Thymus (tissue), 11 donors: ENCODE measurements around the gene FN3KRP. TPM values are rescaled to one million over a fixed set of nuclear protein-coding genes. Genes with fewer than 3 reads are reported as not detected.

ENCODE experiments used
- DNase-seq, 9 donors: peaks; one replicate each; pipeline ENCODE4 v3.0.0-alpha.2; 2013; ENCODE audit warnings: low spot score in 9 of 9, low read depth in 6 of 9, missing footprints in 1 of 9
- H3K27ac ChIP-seq, 2 donors: one replicate each; pipeline ENCODE4 v1.5.1; 2013; ENCODE audit warnings: control low read depth in 1 of 2, low read depth in 1 of 2, low read length in 1 of 2, mild to moderate bottlenecking in 1 of 2, moderate library complexity in 1 of 2
- H3K27me3 ChIP-seq, 2 donors: one replicate each; pipeline ENCODE4 v1.5.1; 2013; ENCODE audit warnings: low read length in 1 of 2; ENCODE audit not compliant: control insufficient read depth in 2 of 2, insufficient read depth in 1 of 2
- H3K36me3 ChIP-seq, 2 donors: one replicate each; pipeline ENCODE4 v1.5.1; 2013; ENCODE audit warnings: low read length in 1 of 2, mild to moderate bottlenecking in 1 of 2, moderate library complexity in 1 of 2; ENCODE audit not compliant: control insufficient read depth in 2 of 2, insufficient read depth in 2 of 2
- H3K4me1 ChIP-seq, 2 donors: one replicate each; pipeline ENCODE4 v1.5.1; 2013; ENCODE audit warnings: low read length in 2 of 2; ENCODE audit not compliant: control insufficient read depth in 2 of 2, insufficient read depth in 2 of 2
- H3K4me3 ChIP-seq, 2 donors: one replicate each; pipeline ENCODE4 v1.5.1; 2013; ENCODE audit warnings: low read length in 2 of 2, control low read depth in 1 of 2, mild to moderate bottlenecking in 1 of 2
- H3K9me3 ChIP-seq, 2 donors: one replicate each; pipeline ENCODE4 v1.5.1; 2013; ENCODE audit warnings: low read length in 1 of 2, mild to moderate bottlenecking in 1 of 2; ENCODE audit not compliant: control insufficient read depth in 2 of 2, insufficient read depth in 1 of 2
- WGBS: extraction: QIAGEN DNeasy Blood & Tissue Kit; methylation state at CpG from one replicate; pipeline ENCODE4 v1.1.7; 2013; 5-methylcytosine and 5-hydroxymethylcytosine counted together
- polyA plus RNA-seq: library from polyadenylated mRNA; stranded (reverse); fragments of 200-250 nt; gene quantifications from one replicate; pipeline ENCODE4 v1.2.3, GENCODE V29; 2013
- total RNA-seq: library from RNA; stranded (reverse); fragments of 120-200 nt; gene quantifications from one replicate; pipeline ENCODE4 v1.2.4, GENCODE V29; 2013
- donor health status: healthy.

The FN3KRP gene
- total and polyA plus RNA-seq, 2 donors, result 12.2 to 37.6 TPM

DNA sequence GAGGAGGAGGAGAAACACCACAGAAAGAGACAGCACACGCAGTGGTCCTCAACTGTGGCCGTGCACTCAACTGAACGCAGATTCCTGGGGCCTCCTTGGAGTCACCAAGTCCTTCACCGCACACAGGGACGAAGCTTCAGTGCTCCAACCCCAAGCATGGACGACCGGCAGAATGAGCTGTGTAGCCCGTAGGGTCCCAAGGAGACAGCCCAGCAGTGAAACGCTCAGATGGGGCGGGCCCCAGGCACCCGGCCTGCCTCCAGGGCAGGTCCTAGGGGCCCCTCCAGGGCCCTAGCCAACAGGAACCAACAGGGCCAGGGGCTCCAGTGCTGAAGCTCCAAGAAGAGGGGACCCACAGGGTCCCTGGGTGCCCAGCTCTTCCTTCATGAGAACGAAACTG lies 31.2 kb upstream of the FN3KRP start:
- no peak for DNase-seq
- Histone ChIP-seq H3K4me3 (no peak overlapping the region), H3K4me1 (no peaks in the 10 kb centered on the region), H3K27me3 (no peaks in the 10 kb centered on the region), H3K36me3 (no peaks in the 10 kb centered on the region), H3K9me3 (peaks cover 0 to 4% of the 10 kb centered on the region in 2 donors), H3K27ac (no peak overlapping the region)
- WGBS, result 97% methylated on average over 12 of the region's 12 CpGs

DNA sequence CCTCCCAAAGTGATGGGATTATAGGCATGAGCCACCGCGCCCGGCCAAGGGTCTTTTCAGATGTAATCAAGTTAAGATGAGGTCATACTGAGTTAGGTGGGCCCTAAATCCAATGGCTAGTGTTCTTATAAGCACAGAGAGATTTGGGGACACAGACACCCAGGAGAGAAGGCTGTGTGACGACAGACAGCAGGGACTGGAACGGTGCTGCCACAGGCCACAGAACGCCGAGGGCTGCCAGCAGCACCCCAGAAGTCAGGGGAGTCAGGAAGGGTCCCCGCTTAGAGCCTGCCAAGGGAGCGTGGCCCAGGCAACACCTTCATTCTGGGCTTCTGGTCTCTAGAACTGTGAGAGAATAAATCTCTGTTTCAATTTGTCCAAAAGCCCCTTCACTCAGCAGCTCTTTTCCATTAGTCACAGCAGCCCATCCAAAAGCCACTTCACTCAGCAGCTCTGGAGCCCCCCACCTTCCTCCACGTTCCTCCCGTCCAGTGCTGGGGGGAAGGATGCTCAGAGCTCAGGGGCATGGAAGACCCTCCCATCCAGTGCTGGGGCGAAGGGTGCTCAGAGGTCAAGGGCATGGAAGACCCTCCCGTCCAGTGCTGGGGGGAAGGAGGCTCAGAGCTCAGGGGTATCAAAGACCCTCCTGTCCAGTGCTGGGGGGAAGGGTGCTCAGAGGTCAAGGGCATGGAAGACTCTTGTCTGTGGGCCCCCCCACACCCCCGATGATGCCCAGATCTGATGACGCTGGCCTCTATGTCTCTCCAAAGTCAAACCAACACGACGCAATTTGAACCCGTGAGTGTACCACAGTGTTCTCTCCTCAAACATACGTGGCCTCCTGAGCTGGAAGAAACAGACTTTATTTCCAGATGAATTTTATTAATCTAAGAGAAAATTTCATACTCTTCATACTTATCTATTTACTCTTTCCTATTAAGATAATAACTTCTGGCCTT lies 29.9 kb upstream of the FN3KRP start:
- 97% methylated on average over 19 of the region's 19 CpGs for WGBS
- no peaks in the 10 kb centered on the region for H3K9me3 ChIP-seq
- no peak overlapping the region for H3K27ac ChIP-seq
- DNase-seq, result no peak
- H3K4me3 ChIP-seq, result no peak overlapping the region
- no peaks in the 10 kb centered on the region for H3K36me3 ChIP-seq
- no peaks in the 10 kb centered on the region for H3K27me3 ChIP-seq
- no peaks in the 10 kb centered on the region for H3K4me1 ChIP-seq

DNA sequence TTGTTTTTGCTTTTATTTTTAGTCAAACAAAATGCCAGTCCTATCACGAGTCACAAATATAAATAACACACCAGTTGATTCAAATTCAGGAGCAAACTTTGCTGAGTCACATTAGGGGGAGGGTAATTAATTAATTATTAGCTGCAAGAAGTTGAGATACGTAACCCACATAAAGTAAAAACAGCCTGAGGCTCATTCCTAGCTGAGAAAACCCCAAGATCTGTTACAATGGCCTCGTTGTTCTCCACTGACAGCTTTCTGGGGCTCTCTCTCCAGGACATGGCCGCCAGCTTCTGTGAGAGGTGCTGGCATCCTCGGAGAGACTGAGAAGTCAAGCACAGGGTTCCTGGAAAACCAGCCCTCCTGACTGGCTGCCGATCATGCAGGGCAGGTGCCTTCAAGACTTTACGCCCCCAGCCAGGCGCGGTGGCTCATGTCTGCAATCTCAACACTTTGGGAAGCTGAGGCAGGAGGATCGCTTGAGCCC lies 29.1 kb upstream of the FN3KRP start:
- H3K36me3 ChIP-seq, result no peaks in the 10 kb centered on the region
- H3K27me3 ChIP-seq, result no peaks in the 10 kb centered on the region
- WGBS, result 95% methylated on average over 10 of the region's 10 CpGs
- no peaks in the 10 kb centered on the region for H3K9me3 ChIP-seq
- H3K4me1 ChIP-seq, result no peaks in the 10 kb centered on the region
- no peak overlapping the region for H3K4me3 ChIP-seq
- H3K27ac ChIP-seq, result no peak overlapping the region
- DNase-seq, result no peak

DNA sequence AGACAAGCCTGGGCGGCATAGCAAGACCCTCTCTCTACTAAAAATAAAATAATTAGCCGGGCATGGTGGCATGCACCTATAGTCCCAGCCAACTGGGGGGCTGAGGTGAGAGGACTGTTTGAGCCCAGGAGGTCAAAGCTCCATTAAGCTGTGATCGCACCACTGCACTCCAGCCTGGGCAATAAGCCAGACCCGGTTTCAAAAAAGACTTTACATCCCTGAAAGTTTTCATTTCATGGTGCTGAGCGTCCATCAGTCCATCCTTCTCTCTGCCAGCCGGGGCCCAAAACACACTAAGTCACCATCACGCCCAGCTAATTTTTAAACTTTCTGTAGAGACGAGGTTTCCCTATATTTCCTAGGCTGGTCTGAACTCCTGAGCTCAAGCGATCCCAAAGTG lies 28.6 kb upstream of the FN3KRP start:
- WGBS, result 97% methylated on average over 9 of the region's 9 CpGs
- no peaks in the 10 kb centered on the region for H3K27me3 ChIP-seq
- no peak for DNase-seq
- no peak overlapping the region for H3K4me3 ChIP-seq
- no peaks in the 10 kb centered on the region for H3K36me3 ChIP-seq
- H3K4me1 ChIP-seq, result no peaks in the 10 kb centered on the region
- H3K27ac ChIP-seq, result no peak overlapping the region
- no peaks in the 10 kb centered on the region for H3K9me3 ChIP-seq

DNA sequence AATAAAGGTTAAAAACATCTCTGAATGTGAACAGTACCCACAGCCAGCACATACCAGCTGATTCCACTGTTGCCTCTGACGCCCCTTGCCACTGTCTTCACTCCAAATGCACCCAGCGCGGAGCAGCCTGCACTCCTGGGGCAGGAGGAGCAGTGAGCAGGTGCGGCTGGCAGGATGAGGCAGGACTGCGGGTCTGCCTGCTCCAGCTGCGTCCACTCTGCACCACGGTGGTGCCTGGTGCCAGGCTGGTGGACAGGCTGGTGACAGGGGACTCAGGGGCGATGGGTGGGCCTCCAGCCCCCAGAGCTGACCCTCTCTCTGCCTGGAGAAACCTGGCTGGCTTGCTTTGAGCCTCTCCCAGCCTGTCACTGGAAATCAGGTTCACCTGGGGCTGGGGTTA lies 27.4 kb upstream of the FN3KRP start:
- Histone ChIP-seq H3K27me3 (no peaks in the 10 kb centered on the region), H3K9me3 (peaks cover 0 to 3% of the 10 kb centered on the region in 2 donors), H3K4me3 (no peak overlapping the region), H3K4me1 (no peaks in the 10 kb centered on the region), H3K36me3 (no peaks in the 10 kb centered on the region), H3K27ac (no peak overlapping the region)
- WGBS, result 96% methylated on average over 8 of the region's 8 CpGs
- DNase-seq, result no peak

DNA sequence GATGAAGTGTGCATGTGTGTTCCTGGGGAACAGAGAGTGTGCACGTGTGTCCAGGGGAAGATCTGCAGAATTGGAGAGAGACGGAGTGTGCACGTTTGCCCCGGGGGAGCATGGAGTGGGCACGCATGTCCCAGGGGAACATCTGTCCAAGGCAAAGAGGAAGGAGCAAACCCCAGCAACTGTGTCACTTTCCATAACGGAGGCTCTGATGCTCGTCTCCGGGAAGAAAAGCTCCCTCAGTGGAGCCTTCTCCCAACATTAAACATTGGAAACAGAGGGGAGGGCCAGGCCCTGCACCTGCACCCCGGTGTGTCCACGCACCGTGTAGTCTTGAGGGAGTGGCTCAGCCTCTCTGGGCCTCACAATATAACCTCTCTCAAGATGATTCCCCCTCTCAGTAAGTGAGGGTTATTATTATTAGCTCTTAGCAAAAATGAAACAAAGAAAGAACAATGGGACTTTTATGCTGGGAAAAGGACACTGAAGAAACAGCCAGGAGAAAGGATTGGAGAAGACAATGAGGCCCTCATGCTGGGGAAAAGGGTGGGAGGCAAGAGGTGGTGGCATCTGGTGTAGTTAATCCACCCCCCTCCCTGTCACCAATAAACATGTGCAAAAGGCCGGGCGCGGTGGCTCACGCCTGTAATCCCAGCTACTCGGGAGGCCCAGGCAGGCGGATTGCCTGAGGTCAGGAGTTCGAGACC lies 25.6 kb upstream of the FN3KRP start:
- Histone ChIP-seq H3K4me3 (no peak overlapping the region), H3K36me3 (no peaks in the 10 kb centered on the region), H3K27ac (no peak overlapping the region), H3K27me3 (peaks cover 0 to 1% of the 10 kb centered on the region in 2 donors), H3K4me1 (no peaks in the 10 kb centered on the region), H3K9me3 (peaks cover 1 to 19% of the 10 kb centered on the region in 2 donors)
- DNase-seq, result no peak
- 95% methylated on average over 18 of the region's 18 CpGs for WGBS

DNA sequence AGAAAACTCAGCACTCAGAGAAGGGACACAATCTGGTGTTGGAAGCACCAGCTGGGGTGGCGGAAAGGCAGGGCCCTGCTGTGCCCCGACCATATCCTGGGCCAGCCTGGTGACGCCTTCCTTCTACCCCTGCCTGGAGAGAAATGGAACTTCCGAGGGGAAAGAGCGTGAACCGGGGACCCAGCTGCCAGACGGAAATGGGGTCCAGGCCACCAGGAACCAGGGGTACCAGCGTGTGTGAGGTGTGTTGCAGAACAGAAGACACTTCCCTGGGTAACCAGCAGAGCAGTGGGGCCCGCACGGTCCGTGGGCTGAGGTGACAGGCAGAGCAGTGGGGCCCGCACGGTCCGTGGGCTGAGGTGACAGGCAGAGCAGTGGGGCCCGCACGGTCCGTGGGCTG lies 24.8 kb upstream of the FN3KRP start:
- peaks cover 3 to 24% of the 10 kb centered on the region in 2 donors for H3K9me3 ChIP-seq
- H3K4me3 ChIP-seq, result no peak overlapping the region
- no peak overlapping the region for H3K27ac ChIP-seq
- no peak for DNase-seq
- H3K4me1 ChIP-seq, result no peaks in the 10 kb centered on the region
- peaks cover under 1 to 9% of the 10 kb centered on the region in 2 donors for H3K27me3 ChIP-seq
- 96% methylated on average over 14 of the region's 17 CpGs for WGBS
- no peaks in the 10 kb centered on the region for H3K36me3 ChIP-seq

DNA sequence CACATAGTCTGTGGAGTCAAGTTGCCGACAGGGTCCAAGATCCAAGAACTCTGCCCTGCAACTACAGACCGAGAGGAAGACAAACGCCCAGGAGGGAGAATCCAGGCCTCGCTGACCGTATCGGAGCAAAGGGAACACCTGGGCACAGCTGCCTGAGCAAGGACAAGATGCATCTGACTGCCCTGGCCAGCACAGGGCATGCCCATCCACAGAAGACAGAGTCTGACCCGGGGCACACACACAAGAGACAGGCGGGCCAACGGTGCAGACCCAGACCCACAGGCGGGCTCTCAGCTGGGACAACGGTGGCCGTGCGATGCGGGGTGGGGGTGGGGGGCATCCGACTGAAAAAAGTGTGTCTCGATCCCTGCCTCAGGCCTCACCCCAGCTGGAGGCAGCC lies 24.2 kb upstream of the FN3KRP start:
- H3K9me3 ChIP-seq, result peaks cover 3 to 27% of the 10 kb centered on the region in 2 donors
- H3K36me3 ChIP-seq, result no peaks in the 10 kb centered on the region
- 90% methylated on average over 16 of the region's 16 CpGs for WGBS
- H3K27ac ChIP-seq, result no peak overlapping the region
- H3K27me3 ChIP-seq, result peaks cover 6 to 15% of the 10 kb centered on the region in 2 donors
- H3K4me1 ChIP-seq, result peaks cover 0 to 3% of the 10 kb centered on the region in 2 donors
- DNase-seq, result no peak
- no peak overlapping the region for H3K4me3 ChIP-seq
